Heart left ventricle (tissue), 13 donors: Measurements from ENCODE around the gene CNTN5.

Experiments used
- CTCF ChIP-seq, 12 donors: fragments of 200-600 bp; sonication (generic) in 4 of 12; IDR thresholded peaks; one replicate each; pipeline versions ENCODE4 v1.5.0 to v1.8.0; 2018 to 2022; ENCODE audit warnings: antibody characterized with exemption in 12 of 12, mild to moderate bottlenecking in 5 of 12
- POLR2A ChIP-seq, 2 donors: fragments of 450-650 bp; IDR thresholded peaks; one replicate each; pipeline ENCODE4 v1.6.1; 2017; ENCODE audit warnings: antibody characterized with exemption in 2 of 2, mild to moderate bottlenecking in 2 of 2, moderate library complexity in 2 of 2
- donor health status: ischemic (EF 13 %, LVEDD 7.1; RV severe dilation, severe dysfunction).
- donor health status: DM: no; HTN: yes; CAD: no.
- donor health status: DM: no; HTN: no; CAD: no.
- donor health status: ischemic (EF 25% LVEDD 6.9; RV normal size, moderate dysfunction).
- donor health status: ischemic (EF 25% LVEDD 5.7; RV mildly dilated, moderate dysfunction).
- donor health status: ischemic (EF 35%, LVEDD 5.7; RV mildly dilated, moderate dysfunction).
- donor health status: nonischemic (EF 11% LVEDD 7.7; RV severe dilation, severe dysfunction).
- donor health status: DM: yes; HTN: yes; CAD: no.
- donor health status: PGD.
- donor health status: ischemic (EF 29% LVEDD 5.4; RV normal size, mild dysfunction).
- donor health status: nonischemic (EF 23%, LVEDD 6.1; RV moderate dilation, normal function).

- TF ChIP-seq CTCF (IDR thresholded peaks at IDR 0.05) (no peak), POLR2A (IDR thresholded peaks at IDR 0.05) (no peak)
Measured at GRCh38 chr11:100353083-100353482, 1332.3 kb downstream of the CNTN5 start.
